Fibroblast of gingiva (primary cell): ENCODE measurements around the gene PTPRG.
"Not testable (repeated sequence)": the region's sequence is repeated elsewhere in the genome, so short reads cannot be mapped to it uniquely, and the experiment has no call there.

ENCODE experiments used
- DNase-seq: peaks from one replicate; pipeline ENCODE4 v3.0.0-alpha.2; 2011; ENCODE audit warnings: low read depth

Gene PTPRG

GRCh38 chr3:61796911-61797310 is 235.5 kb downstream of the PTPRG start:
- no peak for DNase-seq

DNA sequence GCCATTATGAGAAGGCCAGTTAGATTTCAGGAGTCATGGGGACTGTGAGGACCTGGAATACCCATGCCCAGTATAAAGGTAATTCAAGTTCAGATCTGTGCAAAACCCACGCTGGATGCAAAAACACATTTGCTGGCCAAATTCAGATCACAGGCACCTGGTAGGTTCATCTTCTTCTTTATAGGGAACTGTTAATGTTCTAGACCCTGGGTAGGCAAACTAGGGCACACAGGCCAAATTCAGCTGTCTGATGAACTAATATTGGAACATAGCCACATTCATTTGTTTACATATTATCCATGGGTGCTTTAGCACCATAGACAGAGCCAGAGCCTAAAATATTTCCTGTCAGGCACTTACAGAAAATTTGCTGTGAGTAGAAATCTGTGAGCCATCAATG is 241.4 kb downstream of the PTPRG start:
- DNase-seq = no peak

DNA sequence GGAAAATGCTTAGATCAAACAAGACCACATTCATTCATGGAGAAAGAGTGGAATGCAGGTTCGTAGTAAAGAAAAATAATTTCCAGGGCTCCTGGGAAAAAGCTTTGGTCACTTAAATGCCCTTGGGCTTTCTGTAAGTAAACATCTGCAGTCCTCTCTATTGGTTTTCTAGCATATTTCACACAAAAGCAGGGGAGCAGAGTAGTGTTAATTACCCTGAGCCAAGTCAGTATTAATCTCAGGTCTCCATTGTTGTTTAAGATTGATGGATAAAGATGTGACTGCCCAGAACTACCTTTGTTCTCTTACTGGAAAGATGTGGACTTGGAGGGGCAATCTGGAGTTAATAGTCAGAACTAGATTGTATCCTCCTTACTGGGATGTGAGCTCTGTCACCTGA is 242.6 kb downstream of the PTPRG start:
- no peak for DNase-seq

DNA sequence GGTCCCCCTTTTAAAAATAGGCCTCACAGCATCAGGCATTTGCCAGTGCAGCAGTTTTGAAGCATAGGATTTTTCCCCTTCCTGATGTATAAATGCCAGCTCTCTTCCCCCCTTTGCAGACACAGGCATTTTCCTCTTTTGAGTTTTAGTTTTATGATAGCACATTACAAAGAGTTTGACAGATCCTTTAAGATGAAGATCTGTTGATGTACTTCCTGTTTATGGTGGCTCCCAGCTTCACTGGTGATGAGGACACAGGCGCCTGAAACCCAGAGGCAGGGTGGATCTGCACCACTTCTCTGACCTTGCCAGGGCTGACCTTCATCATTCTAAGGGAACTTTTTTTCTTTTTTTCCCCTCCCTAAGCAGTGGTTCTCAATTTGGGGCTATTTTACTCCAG is 243.4 kb downstream of the PTPRG start:
- no peak for DNase-seq

GRCh38 chr3:61805510-61806080 is 244.2 kb downstream of the PTPRG start:
- DNase-seq = peak; percentile 76

- DNase-seq = no peak
Observed at GRCh38 chr3:61806810-61807209, 245.4 kb downstream of the PTPRG start.

DNA sequence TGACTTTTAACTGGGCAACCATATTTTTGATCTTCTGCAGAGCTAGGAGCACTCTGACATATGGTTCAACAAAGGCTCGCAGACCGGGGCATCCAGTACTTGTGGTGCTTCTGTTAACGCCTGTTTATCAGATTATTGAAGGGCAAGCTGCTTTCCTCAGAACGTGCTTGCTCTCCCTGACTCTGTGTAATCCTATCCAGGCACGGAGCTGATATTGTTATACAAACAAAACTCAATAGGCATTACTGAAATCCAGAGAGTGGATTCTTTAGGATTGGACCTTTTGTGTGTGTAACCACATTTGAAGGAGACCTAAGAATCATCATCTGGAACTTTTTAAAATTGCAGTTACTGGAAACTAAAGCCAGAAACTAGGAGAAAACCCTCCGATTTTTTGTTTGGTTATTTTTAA is 246.5 kb downstream of the PTPRG start:
- DNase-seq = peak; percentile 84

- peak; percentile 76 for DNase-seq
Observed at GRCh38 chr3:61808526-61808925, 247.2 kb downstream of the PTPRG start.

DNA sequence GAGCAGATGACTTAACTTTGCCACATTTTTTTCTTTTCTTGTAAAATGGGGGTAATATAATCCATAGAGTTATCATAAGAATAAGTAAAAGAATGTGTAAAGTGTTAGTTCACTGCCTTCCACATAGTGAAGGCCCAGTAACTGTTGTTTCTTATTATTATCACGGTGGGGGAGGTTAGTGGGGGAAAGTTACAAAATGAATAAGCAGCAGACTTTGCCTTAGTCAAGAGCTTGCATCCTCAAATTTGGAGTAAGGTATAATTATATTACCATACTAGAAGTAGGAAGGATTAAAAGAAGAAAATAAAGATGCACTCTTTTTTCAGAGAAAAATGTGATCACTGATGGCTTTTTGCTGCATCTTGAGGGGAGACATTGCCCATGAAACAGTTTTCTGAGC is 247.6 kb downstream of the PTPRG start:
- DNase-seq = no peak

- DNase-seq = peak; percentile 13
Observed at GRCh38 chr3:61809879-61810278, 248.5 kb downstream of the PTPRG start.

DNA sequence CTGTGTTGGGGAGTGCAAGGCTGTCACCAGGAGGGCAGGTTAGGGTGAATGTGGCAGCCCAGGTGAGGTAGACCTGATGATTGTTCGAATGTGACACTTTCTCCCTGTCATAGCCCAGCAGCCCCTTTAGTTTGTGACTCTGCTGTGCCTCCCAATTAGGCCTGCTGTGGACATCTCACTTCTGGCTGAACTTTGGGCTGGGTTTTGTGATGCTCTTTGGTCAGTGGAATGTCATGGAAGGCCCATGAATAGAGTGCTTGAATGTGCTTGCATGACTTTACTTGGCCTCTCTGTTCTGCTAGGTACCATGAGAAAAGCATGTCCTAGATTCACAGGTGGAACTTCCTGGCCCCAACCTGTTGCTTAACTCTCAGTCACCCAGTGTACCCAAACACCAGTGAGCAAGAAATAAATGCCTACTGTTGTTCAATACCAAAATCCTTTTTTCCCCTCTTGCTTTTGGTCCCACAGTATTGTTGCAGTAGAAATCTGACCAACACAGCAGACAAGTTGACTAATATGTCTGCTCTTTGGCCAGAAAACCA is 249.7 kb downstream of the PTPRG start:
- no peak for DNase-seq

- DNase-seq = no peak
Observed at GRCh38 chr3:61811652-61812051, 250.3 kb downstream of the PTPRG start.

- no peak for DNase-seq
Observed at GRCh38 chr3:61812085-61812484, 250.7 kb downstream of the PTPRG start.

DNA sequence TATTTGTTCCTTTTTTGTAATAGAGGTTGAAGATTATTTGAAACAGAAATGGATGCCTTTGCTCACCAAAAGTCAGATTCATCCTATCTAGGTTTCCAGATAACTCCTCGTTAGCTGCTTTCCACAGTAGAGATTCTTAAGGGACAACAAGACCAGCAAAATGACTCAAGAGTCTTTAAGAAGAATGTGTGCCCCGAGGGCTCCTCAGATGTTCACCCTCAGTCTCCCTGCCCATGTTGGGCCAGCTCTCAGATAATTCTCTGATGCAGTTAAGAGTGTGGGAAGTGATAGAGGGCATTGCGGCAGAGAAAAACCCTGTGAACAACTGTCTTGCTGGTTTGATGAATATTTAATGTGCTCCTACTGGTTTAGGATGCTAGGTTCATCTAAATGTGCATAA is 251.1 kb downstream of the PTPRG start:
- no peak for DNase-seq

DNA sequence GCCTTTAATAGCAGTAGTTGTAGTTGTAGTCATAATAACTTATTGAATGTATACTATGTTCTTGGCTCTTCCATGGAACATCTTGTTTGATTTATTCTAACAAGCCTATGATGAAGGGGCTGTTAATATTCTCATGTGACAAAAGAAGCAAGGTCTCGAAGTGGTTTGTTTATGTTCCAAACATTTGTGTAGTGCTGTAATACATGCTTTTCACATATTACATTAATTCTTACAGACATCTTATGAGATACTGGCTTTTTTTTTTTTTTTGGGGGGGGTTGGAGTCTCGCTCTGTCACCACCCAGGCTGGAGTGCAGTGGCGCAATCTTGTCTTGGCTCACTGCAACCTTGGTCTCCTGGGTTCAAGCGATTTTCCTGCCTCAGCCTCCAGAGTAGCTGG is 252.3 kb downstream of the PTPRG start:
- peak; percentile 97 for DNase-seq

DNA sequence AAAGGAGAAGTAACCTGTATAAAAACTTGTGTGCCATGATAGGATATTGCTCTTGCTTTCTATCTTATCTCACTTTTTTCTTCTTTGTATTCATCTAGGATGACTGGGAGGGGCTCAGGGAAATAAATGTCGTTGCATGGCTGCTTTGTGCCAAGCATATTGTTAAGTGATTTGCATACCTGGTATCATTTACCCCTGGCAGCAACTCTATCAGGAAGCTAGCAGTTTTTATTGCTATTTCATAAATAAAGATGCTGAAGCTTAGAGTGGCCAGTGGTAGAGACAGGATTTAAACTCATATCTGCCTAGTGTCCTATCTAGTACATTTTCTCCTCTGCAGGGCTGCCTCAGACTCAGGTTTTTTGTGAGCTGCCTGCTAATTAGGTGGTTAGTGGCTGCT is 253.3 kb downstream of the PTPRG start:
- DNase-seq = no peak

- DNase-seq = not testable (repeated sequence)
Observed at GRCh38 chr3:61816304-61816703, 254.9 kb downstream of the PTPRG start.

- DNase-seq = no peak
Observed at GRCh38 chr3:61819861-61820260, 258.5 kb downstream of the PTPRG start.

DNA sequence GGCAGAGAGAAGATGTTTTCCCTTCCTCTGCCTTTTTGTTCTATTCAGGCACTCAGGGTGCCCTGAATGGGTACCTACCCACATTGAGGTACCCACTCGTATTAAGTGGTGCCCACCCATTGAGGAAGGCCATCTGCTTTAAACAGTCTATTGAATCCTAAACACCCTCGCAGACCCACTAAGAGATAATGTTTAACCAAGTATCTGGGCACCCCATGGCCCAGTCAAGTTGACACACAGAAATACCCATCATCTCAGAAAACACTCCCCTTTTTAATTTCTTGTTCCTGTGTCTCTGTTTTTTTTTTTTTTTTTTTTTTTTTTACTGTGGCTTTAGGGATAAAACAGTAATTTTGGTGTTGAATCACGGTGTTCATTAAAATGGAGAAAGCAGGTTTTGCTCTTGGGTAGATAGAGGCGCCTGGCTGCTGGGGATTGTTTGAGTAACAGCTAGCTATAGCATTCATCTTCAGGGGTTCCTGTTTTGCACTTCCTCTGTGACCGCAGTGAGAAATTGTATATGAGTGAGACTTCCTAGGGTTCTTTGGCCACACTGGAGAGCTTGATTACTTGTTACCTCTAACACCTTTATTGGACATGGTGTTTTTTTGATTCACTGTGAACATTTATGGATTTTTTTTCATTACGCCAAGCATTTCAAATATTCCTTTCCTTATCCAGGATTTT is 259.1 kb downstream of the PTPRG start:
- DNase-seq = no peak

- peak; percentile 86 for DNase-seq
Observed at GRCh38 chr3:61821823-61822251, 260.5 kb downstream of the PTPRG start.

DNA sequence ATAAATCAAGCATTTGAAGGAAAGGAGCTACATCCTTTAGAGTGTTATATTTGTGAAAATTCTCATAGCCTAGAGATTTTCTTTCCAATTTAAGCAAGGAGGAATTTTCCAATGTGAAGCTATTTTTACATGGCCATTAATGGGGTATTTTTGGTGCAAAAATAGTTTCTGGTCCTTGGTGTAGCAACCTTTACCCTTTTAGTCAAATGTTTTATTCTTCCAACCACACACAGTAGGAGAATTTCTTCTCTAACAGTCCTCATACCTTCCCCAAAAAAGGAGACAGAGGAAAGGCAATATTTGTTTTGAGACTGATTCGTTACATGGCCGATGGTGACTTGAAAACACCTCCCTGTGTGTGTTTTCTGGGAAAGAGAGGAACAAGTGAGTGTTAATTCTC is 261.2 kb downstream of the PTPRG start:
- DNase-seq = no peak

GRCh38 chr3:61824553-61825135 is 263.3 kb downstream of the PTPRG start:
- no peak for DNase-seq

GRCh38 chr3:61826161-61826560 is 264.8 kb downstream of the PTPRG start:
- no peak for DNase-seq
